Lower lobe of right lung (tissue), 2 donors: ENCODE measurements around the gene SLCO1B3. TPM values are rescaled to one million over a fixed set of nuclear protein-coding genes. Genes with fewer than 3 reads are reported as not detected.
"Not testable (repeated sequence)": the region's sequence is repeated elsewhere in the genome, so short reads cannot be mapped to it uniquely, and the experiment has no call there.

Experiments
- ATAC-seq, 2 donors: fragments of 200-7000 bp; cut with Tn5 transposase; one replicate each; pipeline ENCODE4 v1.9.1; 2020 to 2022; ENCODE audit warnings: mild to moderate bottlenecking in 2 of 2, moderate library complexity in 2 of 2
- DNase-seq: peaks from one replicate; pipeline ENCODE4 v3.0.0-alpha.2; 2020
- H3K27ac ChIP-seq: fragments of 200-600 bp; one replicate; pipeline ENCODE4 v1.8.0; 2022
- H3K27me3 ChIP-seq: fragments of 200-600 bp; one replicate; pipeline ENCODE4 v1.8.0; 2022; ENCODE audit warnings: low read depth
- H3K36me3 ChIP-seq: fragments of 200-600 bp; one replicate; pipeline ENCODE4 v1.8.0; 2022; ENCODE audit warnings: mild to moderate bottlenecking
- H3K4me1 ChIP-seq: fragments of 200-600 bp; one replicate; pipeline ENCODE4 v1.8.0; 2022
- H3K4me3 ChIP-seq: fragments of 200-600 bp; one replicate; pipeline ENCODE4 v1.8.0; 2022; ENCODE audit warnings: mild to moderate bottlenecking
- H3K9me3 ChIP-seq: fragments of 200-600 bp; one replicate; pipeline ENCODE4 v1.8.0; 2022
- intact Hi-C: fragments of 100-400 bp; cut with DNase I; formaldehyde crosslinking; loops from one replicate; pipeline ENCODE4 v1.11.0; 2022
- long read RNA-seq: library from polyadenylated mRNA; unstranded; transcript quantifications from one replicate; pipeline ENCODE4 v2.0.0, GENCODE V29; 2021
- total RNA-seq: library from RNA; stranded (reverse); fragmentation: NEBNext Ultra II Directional; extraction: Animal tissue kit (Norgen Biotek cat#: 25700); gene quantifications from one replicate; pipeline ENCODE4 v1.2.1, GENCODE V29; 2021
- TF ChIP-seq, protein P1 (sequence below): fragments of 200-600 bp; IDR thresholded peaks from one replicate; pipeline ENCODE4 v1.8.0; 2022; ENCODE audit warnings: antibody characterized with exemption, mild to moderate bottlenecking
- donor health status: DM: no; HTN: yes; CAD: no; lungs with severe emphysema.

The SLCO1B3 gene, protein sequence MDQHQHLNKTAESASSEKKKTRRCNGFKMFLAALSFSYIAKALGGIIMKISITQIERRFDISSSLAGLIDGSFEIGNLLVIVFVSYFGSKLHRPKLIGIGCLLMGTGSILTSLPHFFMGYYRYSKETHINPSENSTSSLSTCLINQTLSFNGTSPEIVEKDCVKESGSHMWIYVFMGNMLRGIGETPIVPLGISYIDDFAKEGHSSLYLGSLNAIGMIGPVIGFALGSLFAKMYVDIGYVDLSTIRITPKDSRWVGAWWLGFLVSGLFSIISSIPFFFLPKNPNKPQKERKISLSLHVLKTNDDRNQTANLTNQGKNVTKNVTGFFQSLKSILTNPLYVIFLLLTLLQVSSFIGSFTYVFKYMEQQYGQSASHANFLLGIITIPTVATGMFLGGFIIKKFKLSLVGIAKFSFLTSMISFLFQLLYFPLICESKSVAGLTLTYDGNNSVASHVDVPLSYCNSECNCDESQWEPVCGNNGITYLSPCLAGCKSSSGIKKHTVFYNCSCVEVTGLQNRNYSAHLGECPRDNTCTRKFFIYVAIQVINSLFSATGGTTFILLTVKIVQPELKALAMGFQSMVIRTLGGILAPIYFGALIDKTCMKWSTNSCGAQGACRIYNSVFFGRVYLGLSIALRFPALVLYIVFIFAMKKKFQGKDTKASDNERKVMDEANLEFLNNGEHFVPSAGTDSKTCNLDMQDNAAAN
- not detected for total RNA-seq
- long read RNA-seq, result 0 reads

DNA sequence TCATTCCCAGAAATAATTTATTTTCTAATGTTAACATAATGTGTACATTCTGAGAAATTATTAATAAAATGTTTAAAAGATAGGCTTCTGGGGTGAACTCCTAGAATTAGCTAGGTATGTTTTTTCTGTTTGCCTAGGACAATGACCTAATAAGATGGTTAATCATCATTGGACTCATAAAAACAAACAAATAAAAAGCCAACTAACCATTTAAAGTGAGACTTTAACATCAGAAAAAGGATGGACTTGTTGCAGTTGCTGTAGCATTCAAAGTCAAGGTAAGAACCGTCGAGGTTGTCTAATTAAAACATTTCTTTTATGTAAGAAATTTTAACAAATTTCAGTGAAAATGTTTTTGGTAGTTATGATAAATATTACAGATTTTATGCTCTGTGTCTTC is at the start of gene SLCO1B3:
SLCO1B3 (plus strand) TSS at position 219 of the 400 bp plus-strand sequence. CDS start 5,034 bp downstream, outside the sequence.
- TF ChIP-seq, protein P1, sequence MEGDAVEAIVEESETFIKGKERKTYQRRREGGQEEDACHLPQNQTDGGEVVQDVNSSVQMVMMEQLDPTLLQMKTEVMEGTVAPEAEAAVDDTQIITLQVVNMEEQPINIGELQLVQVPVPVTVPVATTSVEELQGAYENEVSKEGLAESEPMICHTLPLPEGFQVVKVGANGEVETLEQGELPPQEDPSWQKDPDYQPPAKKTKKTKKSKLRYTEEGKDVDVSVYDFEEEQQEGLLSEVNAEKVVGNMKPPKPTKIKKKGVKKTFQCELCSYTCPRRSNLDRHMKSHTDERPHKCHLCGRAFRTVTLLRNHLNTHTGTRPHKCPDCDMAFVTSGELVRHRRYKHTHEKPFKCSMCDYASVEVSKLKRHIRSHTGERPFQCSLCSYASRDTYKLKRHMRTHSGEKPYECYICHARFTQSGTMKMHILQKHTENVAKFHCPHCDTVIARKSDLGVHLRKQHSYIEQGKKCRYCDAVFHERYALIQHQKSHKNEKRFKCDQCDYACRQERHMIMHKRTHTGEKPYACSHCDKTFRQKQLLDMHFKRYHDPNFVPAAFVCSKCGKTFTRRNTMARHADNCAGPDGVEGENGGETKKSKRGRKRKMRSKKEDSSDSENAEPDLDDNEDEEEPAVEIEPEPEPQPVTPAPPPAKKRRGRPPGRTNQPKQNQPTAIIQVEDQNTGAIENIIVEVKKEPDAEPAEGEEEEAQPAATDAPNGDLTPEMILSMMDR, result no peak
- no peak for ATAC-seq
- intact Hi-C loops, result no loop called here
- H3K27ac ChIP-seq, result no peak within 1 kb of the TSS
- no peaks in the 10 kb centered on the region for H3K36me3 ChIP-seq
- H3K27me3 ChIP-seq, result no peaks in the 10 kb centered on the region
- no peaks in the 10 kb centered on the region for H3K9me3 ChIP-seq
- H3K4me1 ChIP-seq, result no peaks in the 10 kb centered on the region
- no peak for DNase-seq
- H3K4me3 ChIP-seq, result no peak within 1 kb of the TSS

DNA sequence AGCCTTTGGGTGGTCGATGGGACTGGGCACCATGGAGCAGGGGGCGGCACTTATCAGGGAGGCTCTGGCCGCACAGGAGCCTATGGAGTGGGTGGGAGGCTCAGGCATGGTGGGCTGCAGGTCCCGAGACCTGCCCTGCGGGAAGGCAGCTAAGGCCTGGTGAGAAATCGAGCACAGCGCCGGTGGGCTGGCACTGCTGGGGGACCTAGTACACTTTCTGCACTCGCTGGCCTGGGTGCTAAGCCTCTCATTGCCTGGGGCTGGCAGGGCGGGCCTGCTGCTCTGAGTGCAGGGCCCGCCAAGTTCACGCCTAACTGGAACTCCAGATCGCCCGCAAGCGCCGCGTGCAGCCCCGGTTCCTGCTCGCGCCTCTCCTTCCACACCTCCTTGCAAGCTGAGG is 33.1 kb upstream of the SLCO1B3 start:
- TF ChIP-seq, protein P1, result no peak
- Histone ChIP-seq H3K27me3 (no peaks in the 10 kb centered on the region), H3K4me3 (no peak overlapping the region), H3K9me3 (peaks cover 8% of the 10 kb centered on the region), H3K4me1 (no peaks in the 10 kb centered on the region), H3K36me3 (no peaks in the 10 kb centered on the region), H3K27ac (no peak overlapping the region)
- DNase-seq (no peak), ATAC-seq (no peak)
- intact Hi-C loops, result no loop called here

DNA sequence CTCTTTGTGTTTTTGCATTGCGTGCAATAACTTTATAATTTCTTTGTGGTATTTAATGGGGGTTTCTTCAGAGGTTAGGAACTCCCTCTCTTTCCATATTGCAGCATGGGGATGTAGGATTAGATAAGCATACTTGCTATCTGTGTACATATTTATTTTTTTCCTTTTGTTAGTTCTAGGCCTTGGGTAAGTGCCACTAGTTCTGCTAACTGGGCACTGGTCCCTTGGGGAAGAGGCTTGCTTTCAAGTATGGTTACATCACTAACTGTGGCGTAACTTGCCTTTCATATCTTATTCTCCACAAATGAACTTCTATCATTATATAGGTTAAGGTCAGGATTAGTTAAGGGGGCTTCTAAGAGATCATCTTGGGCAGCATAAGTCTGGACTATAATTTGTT is 31.5 kb upstream of the SLCO1B3 start:
- Histone ChIP-seq H3K27ac (no peak overlapping the region), H3K27me3 (no peaks in the 10 kb centered on the region), H3K4me1 (no peaks in the 10 kb centered on the region), H3K36me3 (no peaks in the 10 kb centered on the region), H3K4me3 (no peak overlapping the region), H3K9me3 (peaks cover 8% of the 10 kb centered on the region)
- DNase-seq (no peak), ATAC-seq (no peak)
- TF ChIP-seq, protein P1, result no peak
- intact Hi-C loops, result no loop called here

DNA sequence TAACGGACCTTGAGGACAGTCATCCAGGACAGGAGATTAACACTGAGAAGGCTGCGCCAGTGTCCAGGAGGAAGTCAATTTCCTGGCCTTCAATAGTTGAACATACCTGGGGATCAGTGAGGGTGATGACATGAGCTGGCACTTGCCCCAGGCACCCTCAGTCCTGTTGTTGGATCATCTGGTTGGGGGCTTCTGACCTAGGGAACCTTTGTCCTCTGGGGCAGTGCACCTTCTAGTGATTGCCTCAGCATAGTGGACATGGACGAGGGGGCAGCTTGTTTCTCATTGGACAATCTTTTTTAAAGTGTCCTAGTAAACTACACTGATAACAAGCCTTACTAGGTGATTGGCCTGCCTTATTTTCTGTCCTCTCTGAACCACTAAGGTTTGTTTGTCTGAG is 30.5 kb upstream of the SLCO1B3 start:
- DNase-seq, H3K9me3 ChIP-seq, ATAC-seq, intact Hi-C loops, H3K27ac ChIP-seq, H3K4me1 ChIP-seq, H3K36me3 ChIP-seq, H3K27me3 ChIP-seq, H3K4me3 ChIP-seq: not testable (repeated sequence)

DNA sequence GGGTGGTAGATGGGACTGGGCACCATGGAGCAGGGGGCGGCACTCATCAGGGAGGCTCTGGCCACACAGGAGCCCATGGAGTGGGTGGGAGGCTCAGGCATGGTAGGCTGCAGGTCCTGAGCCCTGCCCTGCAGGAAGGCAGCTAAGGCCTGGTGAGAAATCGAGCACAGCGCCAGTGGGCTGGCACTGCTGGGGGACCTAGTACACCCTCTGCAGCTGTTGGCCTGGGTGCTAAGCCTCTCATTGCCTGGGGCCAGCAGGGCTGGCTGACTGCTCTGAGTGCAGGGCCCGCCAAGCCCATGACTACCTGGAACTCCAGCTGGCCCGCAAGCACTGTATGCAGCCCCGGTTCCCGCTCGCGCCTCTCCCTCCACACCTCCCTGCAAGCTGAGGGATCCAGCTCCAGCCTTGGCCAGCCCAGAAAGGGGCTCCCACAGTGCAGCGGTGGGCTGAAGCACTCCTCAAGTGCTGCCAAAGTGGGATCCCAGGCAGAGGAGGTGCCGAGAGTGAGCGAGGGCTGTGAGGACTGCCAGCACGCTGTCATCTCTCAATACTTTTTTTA is 26.6 kb upstream of the SLCO1B3 start:
- H3K27ac ChIP-seq, H3K9me3 ChIP-seq, H3K4me1 ChIP-seq, H3K27me3 ChIP-seq, ATAC-seq, H3K36me3 ChIP-seq, DNase-seq, intact Hi-C loops, H3K4me3 ChIP-seq: not testable (repeated sequence)

DNA sequence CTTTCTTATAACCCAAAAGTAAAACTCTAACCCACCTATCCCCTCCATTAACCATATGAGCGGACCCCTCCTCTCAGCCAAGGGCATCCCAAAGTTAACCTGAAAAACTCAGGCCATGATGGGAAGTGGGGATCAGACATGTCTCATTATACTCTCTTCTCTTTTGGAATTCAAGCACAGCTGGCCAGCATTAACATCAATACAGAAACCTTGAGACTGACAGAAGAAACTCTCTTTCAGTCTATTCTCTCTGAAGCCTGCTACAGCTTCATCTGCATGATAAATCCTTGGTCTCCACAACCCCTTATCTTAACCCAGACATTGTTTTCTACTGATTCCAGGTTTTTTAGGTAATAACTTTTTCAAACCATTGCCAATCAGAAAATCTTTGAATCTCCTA is 17.5 kb upstream of the SLCO1B3 start:
- TF ChIP-seq, protein P1, result no peak
- Histone ChIP-seq H3K4me3 (no peak overlapping the region), H3K27me3 (no peaks in the 10 kb centered on the region), H3K4me1 (no peaks in the 10 kb centered on the region), H3K9me3 (no peaks in the 10 kb centered on the region), H3K27ac (no peak overlapping the region), H3K36me3 (no peaks in the 10 kb centered on the region)
- intact Hi-C loops, result no loop called here
- ATAC-seq (no peak), DNase-seq (no peak)
